GM18951 (cell line): ENCODE results near the gene WTIP.
"Not testable (repeated sequence)": the region's sequence is repeated elsewhere in the genome, so short reads cannot be mapped to it uniquely, and the experiment has no call there.

Source experiments
- POLR2A ChIP-seq: IDR thresholded peaks from 4 replicates; pipeline ENCODE4 v1.6.1; 2011; ENCODE audit warnings: mild to moderate bottlenecking; ENCODE audit not compliant: insufficient read length, insufficient read depth; ENCODE audit errors: extremely low read depth
- in situ Hi-C: fragments of 300-500 bp; cut with MboI; formaldehyde crosslinking; loops from one replicate; pipeline ENCODE4 v1.12.0; 2022; ENCODE audit warnings: low sequenced_read_pairs, mixed read lengths, inconsistent platforms; ENCODE audit not compliant: unreplicated experiment

The WTIP gene

DNA sequence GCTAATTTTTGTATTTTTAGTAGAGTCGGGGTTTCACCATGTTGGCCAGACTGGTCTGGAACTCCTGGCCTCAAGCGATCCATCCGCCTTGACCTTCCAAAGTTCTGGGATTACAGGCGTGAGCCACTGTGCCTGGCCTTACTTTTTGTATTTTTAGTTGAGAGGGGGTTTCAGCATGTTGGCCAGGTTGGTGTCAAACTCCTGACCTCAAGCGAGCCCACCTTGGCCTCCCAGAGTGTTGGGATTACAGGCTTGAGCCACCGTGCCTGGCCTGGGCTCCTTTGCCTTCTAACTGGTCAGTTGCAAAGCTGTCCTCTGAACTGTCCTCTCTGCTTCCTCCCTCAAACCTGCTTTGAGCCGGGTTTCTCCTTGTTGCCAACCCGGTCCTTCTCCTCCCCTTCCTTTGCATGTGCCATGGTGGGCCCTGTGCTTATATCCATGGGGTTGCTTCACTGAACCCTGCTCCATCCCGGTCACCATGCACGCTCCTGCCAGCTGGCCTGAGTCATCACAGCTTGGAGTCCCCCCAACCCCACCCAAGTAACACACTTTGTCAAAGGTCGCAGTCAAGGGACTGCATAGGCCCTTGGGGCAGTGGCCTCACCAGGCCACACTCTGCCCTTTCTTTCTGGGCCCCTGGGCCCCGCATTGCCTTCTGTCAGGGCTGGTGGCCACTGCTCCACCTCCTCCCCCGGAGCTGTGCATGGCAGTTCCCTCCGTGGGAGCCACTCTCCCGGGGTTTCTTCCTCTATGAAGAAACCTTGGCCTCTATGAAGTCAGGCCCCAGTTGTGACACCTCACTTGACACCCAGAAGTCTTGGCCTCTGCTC is 21.2 kb downstream of the WTIP start:
- in situ Hi-C loops: no loop called here
- no peak for TF ChIP-seq POLR2A

DNA sequence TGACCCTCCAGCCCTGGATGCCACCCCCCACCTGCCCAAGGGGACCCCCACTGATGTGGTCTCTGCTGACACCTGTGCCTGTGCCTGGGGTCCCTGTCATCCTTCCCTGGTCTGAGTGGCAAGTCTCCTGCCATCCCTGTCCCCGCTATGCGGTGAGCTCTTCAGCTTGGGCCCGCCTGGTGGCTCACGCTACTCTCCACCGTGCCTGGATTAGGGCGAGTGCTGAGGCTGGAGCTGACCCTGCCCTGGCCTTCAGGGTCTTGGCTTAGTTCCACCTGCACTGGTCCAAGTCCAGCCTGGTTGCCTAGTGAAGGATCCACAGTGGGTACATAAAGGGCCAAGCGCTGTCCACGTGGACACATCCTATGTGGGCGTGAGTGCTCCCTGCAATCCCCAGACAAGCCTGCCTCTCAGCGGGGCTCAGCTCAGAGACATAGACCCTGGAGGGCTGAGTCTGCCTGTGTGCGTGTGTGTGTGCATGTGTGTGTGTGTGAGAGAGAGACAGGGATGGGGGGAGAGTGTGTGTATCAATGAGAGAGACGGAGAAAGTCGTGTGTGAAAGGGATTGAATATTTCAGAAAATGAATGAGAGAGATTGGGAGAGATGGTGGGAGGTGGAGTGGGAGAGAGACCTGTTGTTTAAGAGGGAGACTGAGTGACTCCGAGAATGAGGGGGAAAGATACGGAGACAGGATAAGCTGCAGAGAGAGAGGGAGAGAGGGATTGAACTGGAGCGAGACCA is 22.1 kb downstream of the WTIP start:
- in situ Hi-C loops: no loop called here
- TF ChIP-seq POLR2A: no peak

DNA sequence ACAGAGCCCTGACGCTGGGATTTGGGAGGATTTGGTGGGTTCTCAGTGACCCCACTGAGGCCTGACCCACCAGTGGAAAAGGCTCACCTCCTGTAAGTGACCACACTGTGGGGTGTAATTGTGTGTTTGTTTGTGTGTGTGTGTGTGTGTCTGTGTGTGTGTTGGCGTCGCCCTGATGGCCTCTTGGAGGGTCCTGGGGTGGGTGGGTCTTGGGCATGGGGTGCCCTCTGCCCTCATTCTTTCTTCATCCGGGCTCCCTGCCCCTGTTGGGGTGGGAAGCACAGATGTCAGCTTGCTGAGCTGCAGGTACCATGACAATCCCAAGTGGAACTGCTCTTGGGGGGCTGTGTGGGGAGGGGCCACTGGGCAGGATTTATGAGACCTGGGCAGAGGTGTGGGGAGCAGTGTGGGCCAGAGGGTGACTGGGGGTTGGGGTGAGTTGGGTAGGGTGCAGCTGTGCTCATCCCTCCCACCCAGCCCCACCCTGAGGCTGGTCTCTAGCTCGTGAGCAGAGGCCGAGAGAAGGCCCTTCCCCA is 22.8 kb downstream of the WTIP start:
- in situ Hi-C loops: no loop called here
- TF ChIP-seq POLR2A: no peak

DNA sequence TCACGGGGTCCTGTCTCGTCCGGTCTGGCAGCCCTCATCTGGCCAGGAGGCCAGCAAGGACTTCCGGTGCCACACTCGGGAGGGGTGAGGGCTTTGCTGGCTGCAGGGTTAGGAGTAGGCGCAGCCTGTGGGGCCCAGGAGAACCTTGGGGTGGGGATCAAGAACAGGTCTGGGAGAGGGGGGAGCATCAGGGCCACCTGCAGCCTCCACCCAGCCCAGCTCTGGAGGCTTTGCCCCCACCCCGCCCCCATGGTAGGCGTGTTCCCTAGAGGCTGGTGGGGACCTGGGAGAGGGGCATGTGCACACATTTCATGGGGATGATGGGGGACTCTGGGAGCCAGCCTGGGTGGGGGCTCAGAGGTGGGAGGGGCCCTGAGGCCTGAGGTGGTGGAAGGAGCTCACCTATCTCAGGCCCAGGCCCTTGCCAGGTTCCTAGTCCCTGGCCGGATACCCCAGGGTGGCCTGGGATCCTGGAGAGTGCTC is 23.3 kb downstream of the WTIP start:
- in situ Hi-C loops: no loop called here
- TF ChIP-seq POLR2A: no peak

DNA sequence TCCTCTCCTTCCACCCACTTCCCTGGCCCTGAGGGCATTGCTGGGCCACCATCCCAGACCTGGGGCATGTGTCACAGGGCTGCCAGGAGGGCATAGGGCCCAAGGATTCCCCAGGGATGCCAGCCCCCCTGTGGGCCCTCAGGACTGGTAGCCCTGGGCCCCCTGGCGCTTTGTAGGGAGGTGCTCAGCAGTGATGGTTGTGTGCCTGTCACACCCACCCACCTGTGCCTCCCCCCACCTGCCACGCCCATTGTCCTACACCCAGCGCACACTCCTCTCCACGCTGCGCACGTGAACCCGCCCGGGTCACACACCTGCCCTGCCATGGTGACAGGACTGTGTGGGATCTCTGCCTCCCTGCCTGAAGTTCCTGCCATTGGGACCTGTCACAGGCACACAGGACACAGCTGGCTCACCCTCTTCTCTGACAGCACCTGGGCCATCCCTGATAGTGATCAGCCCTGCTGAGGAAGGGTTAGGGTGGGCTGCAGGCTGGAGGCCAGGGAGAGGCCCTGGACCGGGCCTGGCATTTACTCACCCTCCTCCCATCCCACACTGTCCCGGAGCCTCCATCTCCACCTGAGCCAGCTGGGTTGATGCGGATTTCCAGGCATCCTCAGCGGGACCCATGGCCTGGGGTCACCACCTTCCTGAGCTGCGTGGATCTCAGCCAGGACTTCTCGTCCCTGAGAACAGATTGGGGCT is 23.9 kb downstream of the WTIP start:
- in situ Hi-C loops: no loop called here
- no peak for TF ChIP-seq POLR2A

DNA sequence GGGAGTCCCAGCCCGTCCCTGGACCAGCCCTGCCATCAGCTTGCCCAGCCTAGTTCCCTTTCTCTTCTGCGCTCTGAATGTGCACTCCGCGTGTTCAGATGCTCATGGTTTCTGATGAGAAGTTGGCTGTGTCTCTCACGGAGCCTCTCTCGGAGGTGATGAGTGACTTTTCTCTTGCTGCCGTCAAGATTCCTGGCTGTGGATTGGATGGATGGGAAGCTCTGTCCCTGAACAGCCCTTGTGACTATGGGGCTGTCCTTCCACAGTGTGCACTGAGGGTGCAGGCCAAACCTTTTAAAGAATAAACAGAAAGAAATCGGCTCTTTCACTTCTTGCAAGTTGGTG is 24.4 kb downstream of the WTIP start:
- in situ Hi-C loops: no loop called here
- no peak for TF ChIP-seq POLR2A

DNA sequence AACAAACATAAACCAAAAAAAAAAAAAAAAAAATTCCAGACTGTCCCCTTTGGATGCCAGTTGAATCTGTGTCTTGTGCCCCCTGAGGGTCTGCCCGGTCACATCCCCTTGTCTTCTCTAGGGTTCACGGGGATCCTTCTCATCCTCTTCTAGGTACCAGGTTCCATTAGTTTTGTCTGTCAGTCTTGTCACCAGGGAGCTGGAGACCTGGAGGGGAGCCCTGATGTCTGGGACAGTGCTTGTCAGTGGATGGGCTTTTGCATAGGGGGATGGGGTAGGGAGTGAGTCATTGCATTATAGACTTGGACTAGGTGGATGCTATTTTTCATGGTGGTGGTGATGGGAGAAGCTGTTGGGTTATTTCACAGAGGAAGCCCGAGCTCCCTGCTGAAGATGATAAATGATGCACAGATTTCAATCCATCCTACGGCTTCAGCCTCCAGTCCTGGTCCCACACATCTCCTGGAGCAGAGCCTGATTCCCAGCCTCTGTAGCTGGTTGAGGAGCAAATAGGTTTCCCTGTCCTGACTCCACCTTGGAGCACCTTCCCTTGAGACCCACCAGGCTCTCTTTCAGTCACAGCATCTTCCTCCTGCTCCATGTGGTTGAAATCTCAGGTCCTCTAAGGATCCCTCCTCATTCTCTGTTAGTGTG is 26.0 kb downstream of the WTIP start:
- in situ Hi-C loops: no loop called here
- no peak for TF ChIP-seq POLR2A

DNA sequence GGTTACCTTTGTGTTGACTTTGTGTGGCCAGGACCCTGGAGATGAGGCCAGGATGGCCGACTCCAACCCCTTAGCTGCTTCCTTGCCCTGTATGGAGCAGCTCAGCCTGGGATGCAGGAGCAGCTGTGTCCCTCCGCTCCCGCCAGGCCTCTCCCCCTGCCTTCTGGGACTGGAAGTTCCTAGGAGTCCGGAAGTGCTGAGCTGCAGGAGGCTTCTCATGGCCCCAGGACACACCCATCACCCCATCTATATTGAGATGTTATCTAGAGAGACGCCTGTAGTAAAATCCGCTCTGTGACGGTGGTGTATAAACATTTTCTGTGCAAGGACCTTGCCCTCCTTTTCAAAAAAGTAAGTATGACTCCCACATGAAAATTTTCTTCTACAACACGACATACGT is 27.0 kb downstream of the WTIP start:
- no peak for TF ChIP-seq POLR2A
- in situ Hi-C loops: no loop called here

DNA sequence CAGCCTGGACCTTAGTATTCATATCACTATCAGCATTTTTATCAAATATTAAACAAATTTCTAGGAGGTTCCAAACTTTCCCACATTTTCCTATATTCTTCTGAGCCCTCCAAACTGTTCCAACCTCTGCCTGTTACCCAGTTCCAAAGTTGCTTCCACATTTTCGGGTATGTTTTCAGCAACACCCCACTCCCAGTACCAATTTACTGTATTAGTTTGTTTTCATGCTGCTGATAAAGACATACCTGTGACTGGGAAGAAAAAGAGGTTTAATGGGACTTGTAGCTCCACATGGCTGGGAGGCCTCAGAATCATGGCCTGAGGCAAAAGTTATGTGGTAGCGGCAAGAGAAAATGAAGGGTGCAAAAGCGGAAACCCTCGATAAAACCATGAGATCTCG is 29.3 kb downstream of the WTIP start:
- in situ Hi-C loops: not testable (repeated sequence)

DNA sequence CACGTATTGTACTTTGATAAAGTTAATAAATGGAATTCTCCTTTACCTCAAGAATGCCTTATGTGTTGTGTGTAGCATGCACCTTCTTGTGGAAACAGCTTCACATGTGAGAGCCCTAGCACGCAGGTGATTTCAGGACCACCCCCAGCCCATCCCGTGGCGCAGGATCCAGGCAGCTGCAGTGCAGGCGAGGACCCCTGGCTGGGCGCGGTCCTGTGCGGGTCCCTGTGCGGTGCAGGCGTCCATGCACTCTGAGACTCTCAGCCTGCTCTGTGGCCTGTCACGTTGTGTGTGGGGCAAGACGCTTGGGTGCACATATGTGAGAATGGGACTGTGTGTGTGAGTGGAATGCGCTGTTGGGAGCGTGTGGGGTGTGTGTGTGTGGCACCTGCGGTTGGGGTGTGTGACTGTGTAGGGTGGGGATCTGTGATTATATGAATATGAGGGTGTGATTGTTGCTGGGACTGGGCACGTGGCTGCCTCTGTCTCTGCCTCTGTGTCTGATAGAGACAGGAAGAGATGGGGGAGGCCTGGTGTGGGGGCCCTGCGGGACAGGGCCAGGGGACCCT is 30.8 kb downstream of the WTIP start:
- in situ Hi-C loops: no loop called here
- TF ChIP-seq POLR2A: no peak

DNA sequence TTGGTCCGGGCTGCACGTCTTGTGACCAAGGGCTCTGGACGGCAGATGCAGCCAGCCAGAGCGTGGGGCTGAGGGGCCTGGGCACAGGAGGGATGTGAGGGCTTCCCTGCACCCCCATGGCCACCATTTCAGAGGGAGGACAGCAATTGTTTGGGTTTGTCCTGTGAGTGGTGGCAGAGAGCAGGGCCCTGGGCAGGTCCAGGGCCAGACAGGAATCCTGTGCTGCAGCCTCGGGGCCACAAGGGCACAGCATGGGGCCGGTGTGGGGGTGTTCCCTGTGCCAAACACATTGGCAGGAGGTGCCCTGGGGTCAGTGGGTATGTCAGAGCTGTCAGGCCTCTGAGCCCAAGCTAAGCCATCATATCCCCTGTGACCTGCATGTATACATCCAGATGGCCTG is 32.2 kb downstream of the WTIP start:
- TF ChIP-seq POLR2A: no peak
- in situ Hi-C loops: no loop called here

DNA sequence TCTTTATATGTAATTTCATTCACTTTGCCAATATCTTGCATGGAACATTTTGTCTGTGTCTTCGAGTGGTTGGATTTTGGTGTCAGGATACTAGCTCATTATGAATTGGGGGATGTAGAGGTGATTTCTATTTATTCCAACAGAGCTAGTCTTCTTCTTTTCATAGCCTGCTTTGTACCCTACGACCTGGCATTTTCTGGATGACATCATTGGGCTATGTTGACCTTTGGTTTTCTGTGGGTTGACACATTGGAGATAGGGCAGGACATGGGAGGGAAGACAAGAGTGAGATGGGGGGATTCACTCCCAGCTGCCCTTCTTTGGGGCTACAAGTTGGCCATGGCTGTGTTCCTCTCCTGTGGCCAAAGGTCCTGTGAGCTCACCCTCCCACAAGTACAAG is 38.0 kb downstream of the WTIP start:
- TF ChIP-seq POLR2A: no peak
- in situ Hi-C loops: no loop called here

DNA sequence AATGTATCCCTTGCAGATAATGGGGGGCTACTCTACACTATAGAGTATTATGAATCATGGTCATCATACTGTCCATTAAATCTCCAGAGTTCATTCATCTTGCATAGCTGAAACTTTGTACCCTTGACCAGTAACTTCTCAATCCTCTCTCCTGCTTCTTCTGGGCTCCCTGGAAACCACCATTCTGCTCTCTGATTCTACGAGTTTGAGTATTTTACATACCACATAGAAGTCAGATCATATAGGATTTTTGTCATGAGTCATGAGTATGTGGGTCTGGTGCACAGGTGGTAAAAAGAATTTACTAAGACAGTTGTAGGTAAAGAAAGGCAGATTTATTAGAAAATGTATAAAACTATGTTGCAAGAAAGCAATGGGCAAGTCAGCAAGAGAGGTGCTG is 41.9 kb downstream of the WTIP start:
- in situ Hi-C loops: no loop called here
- no peak for TF ChIP-seq POLR2A
